IPS DF 4.7 (cell line): ENCODE measurements around the gene CAD.
"Not testable (repeated sequence)": the region's sequence is repeated elsewhere in the genome, so short reads cannot be mapped to it uniquely, and the experiment has no call there.

Experiments
- DNase-seq: peaks from one replicate; pipeline ENCODE4 v3.0.0-alpha.2; 2013; ENCODE audit warnings: low spot score; ENCODE audit errors: extremely low read depth

Gene CAD

GRCh38 chr2:27217173-27218121, at the start of gene CAD:
TSS of gene CAD (plus strand) at chr2:27217369. CDS start at chr2:27217552, 183 bp downstream.
- no peak for DNase-seq

GRCh38 chr2:27170581-27171337, 46.4 kb upstream of the CAD start:
- DNase-seq, result no peak

- no peak for DNase-seq
These were observed 45.8 kb upstream of the CAD start for GRCh38 chr2:27171351-27171848.

GRCh38 chr2:27174638-27175037, 42.5 kb upstream of the CAD start:
- DNase-seq, result no peak

- no peak for DNase-seq
These were observed 41.8 kb upstream of the CAD start for GRCh38 chr2:27175330-27175729.

GRCh38 chr2:27175781-27176180, 41.4 kb upstream of the CAD start:
- not testable (repeated sequence) for DNase-seq

- DNase-seq, result no peak
These were observed 39.5 kb upstream of the CAD start for GRCh38 chr2:27177441-27178351.

- DNase-seq, result no peak
These were observed 38.7 kb upstream of the CAD start for GRCh38 chr2:27178469-27178868.

- no peak for DNase-seq
These were observed 37.7 kb upstream of the CAD start for GRCh38 chr2:27179344-27180000.

- no peak for DNase-seq
These were observed 34.8 kb upstream of the CAD start for GRCh38 chr2:27182346-27182745.

- DNase-seq, result no peak
These were observed 33.1 kb upstream of the CAD start for GRCh38 chr2:27184115-27184514.

GRCh38 chr2:27185331-27186026, 31.7 kb upstream of the CAD start:
- DNase-seq, result no peak

- DNase-seq, result no peak
These were observed 30.4 kb upstream of the CAD start for GRCh38 chr2:27186613-27187345.

- DNase-seq, result no peak
These were observed 27.2 kb upstream of the CAD start for GRCh38 chr2:27189989-27190388.

GRCh38 chr2:27191070-27191829, 25.9 kb upstream of the CAD start:
- DNase-seq, result no peak

GRCh38 chr2:27194538-27195354, 22.4 kb upstream of the CAD start:
- DNase-seq, result no peak

- not testable (repeated sequence) for DNase-seq
These were observed 21.4 kb upstream of the CAD start for GRCh38 chr2:27195799-27196198.

GRCh38 chr2:27198068-27198467, 19.1 kb upstream of the CAD start:
- DNase-seq, result not testable (repeated sequence)
